Stimulated activated CD4-positive, alpha-beta T cell treated with anti-CD3 and anti-CD28 coated beads, Interleukin-12 subunit alpha, Interleukin-12 subunit beta, amount 100 ng/mL, for 24 hours (primary cell): ENCODE measurements around the gene VEPH1.
"Not testable (repeated sequence)": the region's sequence is repeated elsewhere in the genome, so short reads cannot be mapped to it uniquely, and the experiment has no call there.

Source experiments
- DNase-seq, 2 experiments: peaks; one replicate each; pipeline ENCODE4 v3.0.0-alpha.2; 2020; ENCODE audit warnings: low read depth in 2 of 2

Gene VEPH1

DNA sequence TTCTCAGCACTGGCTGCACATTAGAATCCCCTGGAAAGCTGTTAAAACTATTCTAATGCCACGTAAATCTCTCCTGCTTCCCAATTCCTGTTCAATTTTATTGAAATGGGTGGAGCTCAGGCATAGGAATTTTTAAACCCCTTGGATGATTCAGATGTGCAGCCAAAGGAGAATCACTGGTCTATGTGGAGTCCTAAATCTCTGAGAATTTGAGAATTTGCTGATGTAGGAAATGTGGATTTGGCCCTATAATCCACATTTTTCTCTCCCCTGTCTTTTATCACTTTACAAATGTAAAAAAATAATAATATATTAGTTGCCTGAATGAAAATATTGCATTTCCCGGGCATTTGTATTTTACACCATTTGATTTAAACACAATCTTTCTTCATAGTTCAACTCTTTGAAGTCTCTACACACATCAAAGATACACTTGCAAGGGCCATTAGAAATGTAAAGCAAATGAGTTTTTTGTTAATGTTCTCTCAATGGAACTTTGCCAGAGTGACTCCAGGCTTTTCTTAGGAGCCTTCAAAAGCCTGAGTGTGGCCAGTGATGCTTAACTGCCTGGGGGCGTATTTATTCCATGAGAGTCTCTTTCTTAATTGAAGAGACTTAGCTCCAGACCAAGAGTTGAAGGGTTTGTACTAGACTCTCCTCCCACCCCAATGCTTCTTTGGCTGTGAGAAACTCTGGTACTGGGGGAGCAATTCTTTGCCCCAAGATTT, 115.3 kb downstream of the VEPH1 start:
- no peak for DNase-seq

- DNase-seq = no peak
These were observed 118.7 kb downstream of the VEPH1 start for GRCh38 chr3:157384491-157384890.

- no peak for DNase-seq
These were observed 119.2 kb downstream of the VEPH1 start for GRCh38 chr3:157384031-157384430.

DNA sequence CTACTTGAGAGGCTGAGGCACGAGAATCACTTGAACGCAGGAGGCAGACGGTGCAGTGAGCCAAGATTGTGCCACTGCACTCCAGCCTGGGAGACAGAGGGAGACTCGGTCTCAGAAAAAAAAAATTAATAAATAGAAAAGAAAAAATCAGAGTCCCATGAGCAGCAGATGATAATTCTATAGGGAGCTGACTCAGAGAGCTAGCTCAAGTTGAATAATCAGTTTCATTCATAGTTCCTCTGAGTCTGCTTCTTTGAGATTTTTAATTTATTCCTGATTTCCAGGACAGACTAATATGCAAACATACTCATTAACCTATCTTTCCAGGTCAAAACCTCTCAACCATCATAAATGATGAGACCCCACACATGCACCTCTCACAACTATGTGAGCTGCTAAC, 121.6 kb downstream of the VEPH1 start:
- DNase-seq = no peak

- no peak for DNase-seq
These were observed 123.6 kb downstream of the VEPH1 start for GRCh38 chr3:157379525-157380140.

DNA sequence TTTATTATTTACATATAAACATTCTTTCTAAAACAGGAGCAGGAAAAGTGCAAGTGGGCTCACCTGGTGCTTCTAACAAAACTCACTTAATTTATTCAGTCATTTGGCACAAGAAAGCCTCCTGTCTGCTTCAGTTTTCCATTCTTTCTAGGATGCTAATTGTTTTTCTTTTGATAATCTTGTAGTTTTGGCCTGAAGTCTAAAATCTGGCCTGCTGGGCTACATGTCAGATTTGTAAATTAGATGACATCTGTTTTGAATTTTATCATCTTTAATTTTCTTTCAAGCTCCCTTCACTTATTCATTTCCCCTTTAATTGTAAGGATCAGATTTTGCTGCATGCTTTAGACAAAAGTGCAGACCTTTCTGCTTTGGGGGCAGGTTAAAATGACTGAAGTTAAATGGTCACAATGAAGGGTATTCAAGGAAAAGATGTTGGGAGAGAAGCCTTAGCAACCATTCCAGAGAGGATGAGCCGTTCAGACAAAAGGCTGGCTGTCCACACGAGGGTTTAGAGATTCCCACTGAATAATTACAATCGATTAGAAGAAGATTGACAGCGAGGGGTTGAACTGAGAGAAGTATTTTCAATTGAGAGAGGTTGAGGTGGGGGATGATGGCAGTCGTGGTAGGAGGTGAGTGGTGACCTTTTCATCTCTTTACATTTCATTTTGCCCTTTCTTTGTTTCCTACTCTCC, 126.5 kb downstream of the VEPH1 start:
- no peak for DNase-seq

DNA sequence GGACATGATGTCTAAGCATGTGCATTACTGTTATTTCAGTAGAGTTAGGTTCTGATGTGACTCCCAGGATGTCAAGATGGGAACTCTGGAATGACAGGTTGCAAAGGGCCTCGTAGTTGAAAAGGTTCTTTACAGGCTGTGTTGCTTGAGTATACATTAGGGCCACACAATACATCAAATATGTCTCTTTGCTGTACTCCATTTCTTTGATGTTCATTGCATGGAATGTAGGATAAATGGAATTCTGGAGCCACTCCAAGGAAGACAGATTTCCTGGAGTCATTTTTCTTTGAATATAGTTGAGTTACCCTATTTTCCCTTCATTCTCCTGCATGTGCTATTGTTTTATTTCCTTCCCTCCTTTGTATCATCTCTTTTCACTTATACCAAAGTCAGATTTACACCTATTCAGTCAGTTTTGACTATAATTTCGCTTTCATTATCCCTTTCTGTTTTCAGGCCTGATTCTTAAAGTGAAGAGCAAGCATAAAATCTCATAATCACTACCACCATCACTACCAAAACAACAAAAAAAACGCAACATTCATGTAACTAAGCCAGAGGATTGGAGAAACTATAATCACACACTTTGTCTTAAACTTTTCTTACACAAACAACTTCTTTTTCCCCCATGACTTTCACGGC, 127.8 kb downstream of the VEPH1 start:
- no peak for DNase-seq

GRCh38 chr3:157374933-157375332, 128.3 kb downstream of the VEPH1 start:
- no peak for DNase-seq

- no peak for DNase-seq
These were observed 129.4 kb downstream of the VEPH1 start for GRCh38 chr3:157373783-157374182.

- DNase-seq = no peak
These were observed 132.3 kb downstream of the VEPH1 start for GRCh38 chr3:157370867-157371266.

- DNase-seq = no peak
These were observed 133.3 kb downstream of the VEPH1 start for GRCh38 chr3:157369727-157370421.

DNA sequence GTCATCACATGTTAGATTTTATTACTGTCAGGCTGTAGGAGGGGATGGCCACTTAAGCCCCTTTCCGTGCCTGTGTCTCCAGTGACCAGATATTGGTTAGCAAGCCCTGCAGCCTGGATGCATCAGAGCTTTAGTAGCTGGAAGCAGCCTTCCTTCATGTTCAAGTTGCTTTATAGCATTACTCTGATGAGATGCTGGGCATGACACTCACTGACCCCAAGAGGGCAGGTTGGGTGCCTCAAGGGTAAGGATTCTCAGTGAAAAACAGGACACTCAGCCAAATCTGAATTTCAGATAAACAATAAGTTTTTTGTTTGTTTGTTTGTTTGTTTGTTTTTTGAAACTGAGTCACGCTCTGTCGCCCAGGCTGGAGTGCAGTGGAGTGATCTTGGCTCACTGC, 135.0 kb downstream of the VEPH1 start:
- DNase-seq = no peak

GRCh38 chr3:157363393-157363792, 139.8 kb downstream of the VEPH1 start:
- DNase-seq = no peak

- no peak for DNase-seq
These were observed 140.9 kb downstream of the VEPH1 start for GRCh38 chr3:157362348-157362747.

- no peak for DNase-seq
These were observed 143.2 kb downstream of the VEPH1 start for GRCh38 chr3:157360044-157360443.

DNA sequence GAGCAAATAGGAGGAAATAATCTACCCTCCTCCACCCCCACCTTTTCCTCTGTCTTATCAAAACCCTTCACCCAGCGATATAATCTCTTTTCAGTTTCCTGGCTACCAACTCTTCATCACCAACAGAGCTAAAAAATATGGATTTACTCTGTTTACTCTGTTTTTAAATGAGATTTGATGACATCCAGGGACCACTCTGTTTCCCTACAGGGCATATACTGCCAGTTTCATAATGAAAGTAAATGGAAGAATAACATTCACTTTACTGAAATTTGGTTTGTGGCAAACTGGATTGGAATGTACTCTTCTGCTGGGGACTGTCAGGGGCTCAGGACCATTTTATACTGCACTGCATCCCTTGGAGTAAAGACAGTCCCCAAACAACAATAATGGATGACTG, 146.7 kb downstream of the VEPH1 start:
- no peak for DNase-seq

DNA sequence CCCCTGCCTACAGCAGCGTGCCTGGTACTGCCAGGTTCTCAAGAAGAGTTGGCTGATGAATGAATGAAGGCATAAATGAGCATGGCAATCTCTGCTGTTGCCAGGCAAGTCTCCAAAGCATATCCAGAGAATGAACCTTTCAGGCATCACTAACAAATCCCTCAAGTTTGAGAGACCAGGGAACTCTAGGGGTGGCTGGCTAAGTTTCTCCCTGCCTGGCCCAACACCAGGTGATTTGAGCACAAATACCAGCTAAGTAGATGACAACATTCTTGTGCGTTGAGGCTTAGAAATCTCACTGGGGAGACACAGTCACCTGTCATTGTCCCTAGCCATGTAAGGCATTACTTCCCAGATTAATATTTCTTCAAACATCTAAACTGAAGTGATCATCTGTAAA, 147.9 kb downstream of the VEPH1 start:
- DNase-seq = no peak

DNA sequence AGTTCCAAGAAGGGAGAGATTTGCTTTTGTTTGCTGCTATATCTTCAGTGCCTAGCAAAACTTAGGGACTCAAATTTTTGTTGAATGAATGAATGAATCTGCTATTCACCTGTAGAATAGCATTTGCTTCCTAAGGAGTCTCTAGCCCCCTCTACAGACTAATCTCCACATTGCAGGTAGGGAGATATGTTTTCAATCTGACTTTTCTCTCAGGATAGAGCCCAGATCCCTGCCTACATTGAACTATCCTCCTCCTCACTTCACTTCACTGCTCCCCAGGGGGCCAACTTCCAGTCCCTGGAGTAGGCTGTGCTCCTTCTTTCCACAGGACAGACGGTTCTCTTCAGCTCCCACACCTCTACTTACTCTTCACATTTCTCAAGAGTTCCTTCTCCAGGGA, 148.5 kb downstream of the VEPH1 start:
- no peak for DNase-seq

DNA sequence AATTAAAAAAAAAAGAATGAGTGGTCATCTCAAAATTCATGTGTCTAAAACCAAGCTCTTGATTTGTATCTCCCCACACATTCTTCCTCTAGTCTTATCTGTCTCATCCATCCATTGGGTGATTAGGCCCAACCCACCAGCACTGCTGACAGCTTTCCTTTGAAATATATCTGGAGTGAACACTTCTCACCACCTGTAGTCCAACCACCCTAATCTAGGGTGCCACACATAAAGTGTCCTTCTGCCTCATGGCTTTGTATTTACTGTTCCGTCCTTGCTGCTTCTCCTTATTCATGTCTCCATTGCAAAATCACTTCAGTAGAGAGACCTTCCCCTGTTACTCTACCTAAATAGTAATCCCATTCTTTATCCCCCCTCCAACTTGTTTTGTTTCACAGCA, 149.0 kb downstream of the VEPH1 start:
- no peak for DNase-seq

DNA sequence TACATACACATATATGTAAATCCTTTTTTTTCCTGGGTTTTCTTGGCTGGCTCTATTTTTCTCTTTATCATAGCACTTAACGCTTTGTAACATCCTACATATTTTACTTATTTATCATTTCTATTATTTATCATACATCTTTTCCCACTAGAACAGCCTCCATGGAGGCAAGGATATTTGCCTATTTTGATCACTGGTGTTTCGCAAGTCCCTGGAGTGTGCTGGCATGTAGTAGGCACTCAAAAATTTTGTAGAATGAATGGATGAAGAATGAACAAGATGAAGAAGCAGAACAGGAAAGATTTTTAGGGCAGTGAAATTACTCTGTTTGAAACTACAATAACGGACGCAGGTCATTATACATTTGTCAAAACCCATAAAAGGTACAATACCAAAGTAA, 149.6 kb downstream of the VEPH1 start:
- no peak for DNase-seq

DNA sequence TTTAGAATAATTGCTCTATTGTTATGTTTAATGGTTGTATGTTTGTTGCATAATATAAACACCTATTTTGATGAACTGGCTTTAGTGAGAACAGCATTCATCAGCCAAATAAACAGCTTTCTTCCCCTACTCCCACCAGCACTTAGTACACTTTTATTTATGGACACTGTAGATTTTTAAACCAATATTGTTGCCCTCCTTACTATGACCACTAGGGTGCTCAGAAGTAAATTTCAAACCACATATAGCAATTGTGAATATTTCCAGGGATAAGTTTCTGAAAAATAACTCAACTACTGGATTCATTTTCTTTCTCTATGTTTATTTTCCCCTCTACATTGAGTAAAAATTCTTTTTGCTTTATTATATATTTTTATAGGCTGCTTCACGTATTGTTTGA, 151.2 kb downstream of the VEPH1 start:
- DNase-seq = no peak

DNA sequence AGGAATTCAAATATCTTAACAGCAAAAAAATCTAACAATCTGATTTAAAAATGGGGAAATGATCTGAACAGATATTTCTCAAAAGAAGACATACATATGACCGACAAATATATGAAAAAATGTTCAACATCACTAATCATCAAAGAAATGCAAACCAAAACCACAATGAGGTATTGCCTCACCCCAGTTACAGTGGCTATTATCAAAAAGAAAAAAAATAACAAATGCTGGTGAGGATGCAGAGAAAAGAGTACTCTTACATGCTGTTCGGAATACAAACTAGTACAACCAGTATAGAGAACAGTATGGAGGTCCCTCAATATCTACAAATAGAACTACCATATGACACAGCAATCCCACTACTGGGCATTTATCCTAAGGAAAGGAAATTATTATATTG, 152.6 kb downstream of the VEPH1 start:
- not testable (repeated sequence) for DNase-seq
